B cell (primary cell): ENCODE data around the gene FAM81B. TPM values are rescaled to one million over a fixed set of nuclear protein-coding genes. Genes with fewer than 3 reads are reported as not detected.

Source experiments
- ATAC-seq: fragments of 200-7000 bp; cut with Tn5 transposase; one replicate; pipeline ENCODE4 v1.10.0; 2021; ENCODE audit warnings: low read depth, mild to moderate bottlenecking, moderate number of reproducible peaks, moderate library complexity
- CTCF ChIA-PET: fragments of 350-600 bp; sonication (Branson Sonifier 250); formaldehyde crosslinking; loops from one replicate; lab custom pipeline; 2021; ENCODE audit warnings: antibody characterized with exemption, inconsistent platforms; lab: Charles Lee
- POLR2A ChIA-PET: fragments of 350-600 bp; sonication (Branson Sonifier 250); formaldehyde crosslinking; loops from one replicate; lab custom pipeline; 2021; ENCODE audit warnings: antibody characterized with exemption; lab: Charles Lee
- DNase-seq: peaks from one replicate; pipeline ENCODE4 v3.0.0; 2013
- H2AFZ ChIP-seq: 2 replicates; pipeline ENCODE4 v1.6.1; 2012; ENCODE audit warnings: mild to moderate bottlenecking, low read depth, low read length; ENCODE audit not compliant: insufficient read depth, poor library complexity, severe bottlenecking
- H3K27ac ChIP-seq, 2 donors: 1 replicate in 1 of 2; 2 replicates in 1 of 2; pipeline ENCODE4 v1.5.1; 2012 to 2013; ENCODE audit warnings: low read length in 2 of 2, mild to moderate bottlenecking in 2 of 2, moderate library complexity in 1 of 2
- H3K27me3 ChIP-seq, 4 experiments: fragments of 200-600 bp in 1 of 4; sonication (generic) in 1 of 4; replicated peaks in 1 of 4; 1 replicate in 2 of 4; 2 replicates in 2 of 4; pipeline versions ENCODE4 v1.6.1 to v1.7.0; 2013 to 2016; ENCODE audit warnings: low read length in 3 of 4, mild to moderate bottlenecking in 2 of 4, mixed read lengths in 1 of 4, moderate library complexity in 1 of 4; ENCODE audit not compliant: insufficient read depth in 4 of 4, control insufficient read depth in 3 of 4; ENCODE audit errors: control extremely low read depth in 1 of 4
- H3K36me3 ChIP-seq, 2 experiments: replicated peaks in 1 of 2; 1 replicate in 1 of 2; 2 replicates in 1 of 2; pipeline versions ENCODE4 v1.6.1 to v1.7.1; 2013; ENCODE audit warnings: low read length in 1 of 2; ENCODE audit not compliant: insufficient read depth in 2 of 2, control insufficient read depth in 1 of 2; ENCODE audit errors: control extremely low read depth in 1 of 2, extremely low read depth in 1 of 2
- H3K4me1 ChIP-seq, 2 donors: fragments of 200-600 bp in 1 of 2; sonication (generic) in 1 of 2; 1 replicate in 1 of 2; 2 replicates in 1 of 2; pipeline versions ENCODE4 v1.5.1 to v1.6.1; 2013 to 2017; ENCODE audit warnings: low read length in 2 of 2; ENCODE audit not compliant: control insufficient read depth in 2 of 2, insufficient read depth in 2 of 2
- H3K4me2 ChIP-seq: replicated peaks from 2 replicates; pipeline ENCODE3; 2012; ENCODE audit warnings: mild to moderate bottlenecking, low read depth, low read length; ENCODE audit not compliant: poor library complexity, severe bottlenecking
- H3K4me3 ChIP-seq, 5 experiments: fragments of 200-600 bp in 1 of 5; sonication (generic) in 1 of 5; 1 replicate in 3 of 5; 2 replicates in 2 of 5; pipeline versions ENCODE4 v1.5.1 to v1.7.0; 2011 to 2016; ENCODE audit warnings: low read length in 4 of 5, mild to moderate bottlenecking in 4 of 5, low read depth in 2 of 5, control low read depth in 1 of 5, moderate library complexity in 1 of 5; ENCODE audit not compliant: insufficient read depth in 1 of 5; ENCODE audit errors: control extremely low read depth in 1 of 5, extremely low read depth in 1 of 5
- H3K79me2 ChIP-seq: fragments of 200-600 bp; sonication (generic); one replicate; pipeline ENCODE4 v1.6.0; 2016; ENCODE audit warnings: low read length; ENCODE audit not compliant: control insufficient read depth, insufficient read depth
- H3K9ac ChIP-seq: fragments of 200-600 bp; sonication (generic); 2 replicates; pipeline ENCODE4 v1.6.1; 2017; ENCODE audit warnings: mild to moderate bottlenecking, low read length, moderate library complexity
- H3K9me3 ChIP-seq, 3 donors: one replicate each; pipeline versions ENCODE4 v1.6.1 to v1.7.1; 2013; ENCODE audit warnings: low read length in 2 of 3; ENCODE audit not compliant: control insufficient read depth in 2 of 3, insufficient read depth in 1 of 3; ENCODE audit errors: control extremely low read depth in 1 of 3
- H4K20me1 ChIP-seq: 2 replicates; pipeline ENCODE4 v1.6.0; 2012; ENCODE audit warnings: mild to moderate bottlenecking, low read length; ENCODE audit not compliant: insufficient read depth, control insufficient read depth, poor library complexity, severe bottlenecking
- H3K27ac Mint-ChIP-seq: one replicate; pipeline ENCODE4 v1.8.0; 2021; ENCODE audit warnings: mixed read lengths
- H3K27me3 Mint-ChIP-seq: one replicate; pipeline ENCODE4 v1.8.0; 2021; ENCODE audit warnings: mixed read lengths
- H3K4me1 Mint-ChIP-seq: one replicate; pipeline ENCODE4 v1.8.0; 2021; ENCODE audit warnings: mixed read lengths
- H3K4me3 Mint-ChIP-seq: one replicate; pipeline ENCODE4 v1.8.0; 2021; ENCODE audit warnings: mixed read lengths
- H3K9me3 Mint-ChIP-seq: one replicate; pipeline ENCODE4 v1.8.0; 2022; ENCODE audit warnings: mixed read lengths; ENCODE audit not compliant: insufficient read depth
- CTCF ChIP-seq: fragments of 200-600 bp; IDR thresholded peaks from one replicate; pipeline ENCODE4 v1.8.0; 2022; ENCODE audit warnings: antibody characterized with exemption, mild to moderate bottlenecking
- EZH2 ChIP-seq: IDR thresholded peaks from 2 replicates; pipeline ENCODE4 v1.6.1; 2012; ENCODE audit warnings: borderline replicate concordance, low read depth, mild to moderate bottlenecking, moderate library complexity, low read length; ENCODE audit not compliant: insufficient read depth, poor library complexity, severe bottlenecking
- WGBS: methylation state at CpG from one replicate; pipeline ENCODE4 v1.1.5; 2013; ENCODE audit warnings: missing lambda C conversion rate; ENCODE audit not compliant: insufficient coverage; 5-methylcytosine and 5-hydroxymethylcytosine counted together
- intact Hi-C: fragments of 100-400 bp; cut with micrococcal nuclease; formaldehyde crosslinking; loops from one replicate; pipeline ENCODE4 v1.10.0; 2022
- polyA plus RNA-seq: library from polyadenylated mRNA; depleted of rRNA; stranded (reverse); fragments of >200 nt; gene quantifications from 2 replicates; pipeline ENCODE4 v1.2.3, GENCODE V29; 2012
- total RNA-seq, 2 donors: library from RNA; stranded (reverse); fragments of 120-200 nt in 1 of 2; gene quantifications; 1 replicate in 1 of 2; 2 replicates in 1 of 2; pipeline versions ENCODE4 v1.2.3 to v1.2.4, GENCODE V29; 2013 to 2022

Gene FAM81B
- total and polyA plus RNA-seq, 2 donors (not counting 1 experiment from before 2014, with no cell fraction given): not detected

DNA sequence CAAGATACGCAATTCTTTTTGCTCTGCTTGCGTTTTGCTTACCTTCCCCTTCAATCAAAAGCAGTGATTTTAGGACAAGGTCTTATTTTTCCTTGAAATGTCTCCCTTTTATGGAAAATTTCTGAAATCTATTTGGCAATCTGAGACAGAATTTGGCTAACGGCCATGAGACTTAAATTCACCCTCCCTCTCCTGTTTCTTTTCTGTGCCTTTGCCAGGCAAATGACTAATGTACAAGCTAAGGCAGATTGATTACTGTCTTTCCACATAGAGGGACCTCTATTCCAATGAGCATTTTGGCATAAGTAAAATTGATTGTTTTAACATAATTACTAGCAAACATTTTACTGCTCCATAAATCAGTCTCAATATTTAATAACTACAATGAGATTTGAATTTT, 31.7 kb downstream of the FAM81B start:
- intact Hi-C loops: no loop called here
- CTCF ChIA-PET: no interaction called here

DNA sequence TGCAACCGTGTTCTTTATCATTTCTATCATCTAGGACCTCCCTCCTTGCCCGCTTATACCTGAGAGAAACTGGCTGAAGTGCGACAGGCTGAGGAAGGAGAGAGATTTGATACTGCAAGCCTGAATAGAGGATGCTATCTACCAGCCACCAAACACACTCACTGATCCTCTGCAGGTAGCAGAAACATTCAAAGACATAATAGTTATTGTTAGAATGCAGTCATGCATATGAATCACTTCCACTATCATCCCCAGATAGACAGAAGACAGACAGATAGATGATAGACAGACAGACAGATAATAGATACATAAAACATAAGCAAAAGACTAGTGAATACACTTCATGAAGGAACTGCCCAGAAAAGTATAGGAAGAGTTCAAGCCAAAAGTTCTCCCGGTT, 32.9 kb downstream of the FAM81B start:
- Histone ChIP-seq H3K27me3 (no peaks in the 10 kb centered on the region), H3K4me2 (no peak overlapping the region), H3K79me2 (no peaks in the 10 kb centered on the region), H2AFZ (no peak overlapping the region), H3K36me3 (no peaks in the 10 kb centered on the region), H3K4me3 (no peak overlapping the region), H3K9ac (no peak overlapping the region), H4K20me1 (no peaks in the 10 kb centered on the region), H3K27ac (no peak overlapping the region), H3K4me1 (no peaks in the 10 kb centered on the region), H3K9me3 (no peaks in the 10 kb centered on the region)
- intact Hi-C loops: no loop called here
- DNase-seq: no peak
- Mint-ChIP-seq H3K4me3 (no peak overlapping the region), H3K4me1 (no peaks in the 10 kb centered on the region), H3K27me3 (peaks cover 12% of the 10 kb centered on the region), H3K27ac (no peak overlapping the region), H3K9me3 (no peaks in the 10 kb centered on the region)
- TF ChIP-seq EZH2 (no peak), CTCF (no peak)
- ATAC-seq: no peak
- ChIA-PET POLR2A (no interaction called here), CTCF (no interaction called here)
- WGBS: no CpG with 5 or more reads among the region's 4 CpGs

More for the DNA sequence above, 31.7 kb downstream of the FAM81B start:
- H3K27me3 ChIP-seq: no peaks in the 10 kb centered on the region
- no peak overlapping the region for H3K27ac ChIP-seq
- no peak for ATAC-seq
- H3K79me2 ChIP-seq: no peaks in the 10 kb centered on the region
- no peak overlapping the region for H3K9ac ChIP-seq
- no peaks in the 10 kb centered on the region for H3K4me1 ChIP-seq
- no peak overlapping the region for H3K4me3 ChIP-seq
- POLR2A ChIA-PET: no interaction called here
- H3K27me3 Mint-ChIP-seq: peaks cover 12% of the 10 kb centered on the region
- H3K9me3 ChIP-seq: no peaks in the 10 kb centered on the region
- WGBS: 83% methylated on average over 1 of the region's 3 CpGs
- no peaks in the 10 kb centered on the region for H3K4me1 Mint-ChIP-seq
- no peak overlapping the region for H3K4me2 ChIP-seq
- H3K27ac Mint-ChIP-seq: no peak overlapping the region
- TF ChIP-seq CTCF (no peak), EZH2 (no peak)
- no peak overlapping the region for H3K4me3 Mint-ChIP-seq
- no peaks in the 10 kb centered on the region for H3K36me3 ChIP-seq
- H3K9me3 Mint-ChIP-seq: no peaks in the 10 kb centered on the region
- no peaks in the 10 kb centered on the region for H4K20me1 ChIP-seq
- no peak for DNase-seq
- H2AFZ ChIP-seq: no peak overlapping the region
